HG03342 (cell line): ENCODE measurements around the gene CNPY2.
"Not testable (repeated sequence)": the region's sequence is repeated elsewhere in the genome, so short reads cannot be mapped to it uniquely, and the experiment has no call there.

ENCODE experiments used
- ATAC-seq: cut with Tn5 transposase; IDR thresholded peaks from one replicate; pipeline ENCODE4 v1.9.1; 2021; ENCODE audit warnings: mild to moderate bottlenecking, moderate library complexity; ENCODE audit not compliant: unreplicated experiment

CNPY2 gene

DNA sequence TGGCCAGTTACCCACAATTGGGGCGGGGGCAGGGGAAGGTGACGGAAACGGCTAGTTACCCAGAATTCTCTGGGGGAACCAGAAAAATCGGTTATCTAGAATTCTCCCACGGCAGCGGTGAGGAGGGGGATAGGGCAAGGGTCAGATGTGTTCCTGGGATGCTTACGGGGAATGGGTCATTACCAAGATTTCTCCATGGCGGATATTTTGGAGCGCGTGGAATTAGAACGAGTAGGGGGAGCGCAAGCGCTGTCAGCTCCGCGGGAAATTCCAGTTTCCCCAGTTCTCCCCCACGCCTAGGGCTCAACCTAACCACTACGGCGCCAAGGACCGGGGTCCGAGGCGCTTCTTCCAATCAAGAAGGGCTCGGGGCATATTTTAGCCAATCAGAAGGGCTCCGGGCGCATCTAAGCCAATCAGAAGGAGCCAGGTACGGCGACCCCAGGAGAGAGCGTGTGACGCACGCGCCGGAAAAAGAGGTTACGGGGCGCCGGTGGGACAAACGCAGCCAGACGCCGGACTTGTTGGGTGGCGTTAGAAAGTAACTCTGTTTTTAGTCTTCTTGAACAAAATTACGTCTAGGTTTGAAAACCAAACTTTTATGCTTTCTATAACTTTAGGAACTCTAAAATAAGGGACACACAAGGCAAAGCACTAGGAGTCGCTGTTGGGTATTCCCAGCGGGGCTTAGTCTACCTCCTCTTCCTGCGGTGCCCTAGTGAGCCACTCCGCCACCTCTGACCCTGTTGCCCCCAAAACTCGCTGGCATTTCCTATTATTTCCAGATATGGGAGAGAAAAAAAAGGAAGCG lies 18.1 kb upstream of the CNPY2 start, which contains the start of gene PAN2:
Gene PAN2 (minus strand): TSS at position 322 of the 811 bp plus-strand sequence. CDS start 906 bp downstream, outside the sequence.
- peak; percentile 87 for ATAC-seq

DNA sequence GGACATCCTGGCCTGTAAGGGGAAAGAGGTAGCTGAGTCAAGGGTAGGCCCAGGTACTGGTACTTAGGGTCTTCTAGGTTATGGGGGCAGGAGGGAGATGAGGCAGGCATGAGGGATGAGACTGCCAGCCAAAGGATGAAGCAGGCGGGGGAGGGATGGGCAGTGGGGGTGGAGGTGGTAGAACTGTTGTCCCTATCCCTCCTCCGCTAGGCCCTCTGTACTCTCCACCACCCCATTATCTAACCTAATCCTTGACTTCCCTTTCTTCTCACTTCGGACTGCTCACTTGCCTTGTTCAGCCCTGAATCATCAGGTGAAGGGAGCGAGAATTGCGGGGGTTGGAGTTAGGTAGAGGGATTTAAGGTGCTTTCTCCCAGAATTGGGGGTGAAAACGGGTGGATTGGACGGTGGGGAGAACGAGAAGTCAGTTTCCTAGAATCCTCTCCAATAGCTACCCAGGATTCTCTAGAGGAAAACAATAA lies 17.4 kb upstream of the CNPY2 start:
- ATAC-seq: no peak

DNA sequence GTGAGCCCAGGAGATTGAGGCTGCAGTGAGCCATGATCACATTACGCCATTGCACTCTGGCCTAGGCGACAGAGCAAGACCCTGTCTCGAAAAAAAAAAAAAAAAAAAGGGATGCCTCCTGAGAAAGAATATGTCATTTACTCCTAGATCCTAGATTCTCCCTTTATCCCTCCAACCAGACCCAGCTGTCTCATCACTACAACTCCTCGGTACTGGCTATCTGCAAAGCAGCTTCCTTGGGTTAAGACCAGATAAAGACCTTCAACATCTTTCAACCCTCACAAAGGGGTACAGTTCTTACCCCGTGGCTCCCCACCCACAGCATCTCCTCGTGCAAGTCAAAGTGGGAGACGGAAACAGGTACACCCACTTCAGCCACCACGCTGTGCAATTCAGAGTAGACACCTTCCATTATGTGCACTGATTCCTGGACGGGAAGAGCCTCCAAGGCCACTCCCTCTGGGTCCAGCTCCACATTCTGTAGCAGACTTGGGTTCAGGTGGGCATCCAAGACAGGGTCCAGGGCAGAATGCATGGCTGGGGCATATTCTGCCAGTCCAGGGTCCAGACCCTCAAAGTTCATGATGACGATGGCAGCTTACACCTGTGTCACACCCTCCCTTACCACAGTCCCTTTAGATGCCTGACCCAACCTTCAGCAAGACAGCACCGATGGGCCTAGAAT lies 16.9 kb upstream of the CNPY2 start:
- ATAC-seq: no peak

DNA sequence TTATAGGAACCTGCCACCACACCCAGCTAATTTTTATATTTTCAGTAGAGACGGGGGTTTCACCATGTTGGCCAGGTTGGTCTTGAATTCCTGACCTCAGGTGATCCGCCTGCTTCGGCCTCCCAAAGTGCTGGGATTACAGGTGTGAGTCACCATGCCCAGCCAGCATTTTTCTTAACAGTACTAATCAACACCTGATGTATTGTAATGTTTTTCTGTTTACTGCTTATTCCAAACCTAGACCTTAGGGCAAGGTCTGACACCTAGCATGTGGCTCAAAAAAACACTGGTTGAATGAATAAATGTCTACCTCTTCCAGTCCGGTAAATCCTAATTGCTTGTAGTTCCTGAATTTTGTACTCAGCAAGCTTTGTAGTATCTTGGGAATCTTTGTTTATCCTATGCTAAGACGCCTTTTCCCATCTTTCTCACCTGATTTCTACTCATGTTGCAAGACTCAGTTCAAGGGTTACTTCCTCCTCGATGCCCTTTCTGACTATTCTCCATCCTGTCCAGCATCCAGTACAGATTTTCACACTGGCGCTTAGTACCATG lies 15.2 kb upstream of the CNPY2 start:
- no peak for ATAC-seq

DNA sequence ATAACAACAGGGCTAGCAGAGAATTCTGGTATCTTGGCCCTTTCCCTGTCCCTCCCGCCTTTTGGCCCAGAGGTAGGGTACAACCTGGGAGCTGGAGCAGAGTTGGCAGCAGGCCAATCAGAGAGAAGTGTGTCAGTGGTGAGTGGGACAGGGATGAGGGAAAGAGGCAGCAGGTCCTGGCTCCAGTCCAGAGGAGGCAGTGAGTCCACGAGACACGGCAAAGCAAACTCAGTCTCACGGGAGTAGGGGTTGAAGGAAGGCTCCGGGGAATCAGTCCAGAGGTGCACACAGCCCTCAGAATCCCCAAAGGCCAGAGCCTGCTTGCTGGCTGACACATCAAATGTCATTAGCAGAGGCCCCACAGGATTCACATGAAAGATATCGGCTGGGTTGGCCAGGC lies 10.7 kb upstream of the CNPY2 start:
- no peak for ATAC-seq

DNA sequence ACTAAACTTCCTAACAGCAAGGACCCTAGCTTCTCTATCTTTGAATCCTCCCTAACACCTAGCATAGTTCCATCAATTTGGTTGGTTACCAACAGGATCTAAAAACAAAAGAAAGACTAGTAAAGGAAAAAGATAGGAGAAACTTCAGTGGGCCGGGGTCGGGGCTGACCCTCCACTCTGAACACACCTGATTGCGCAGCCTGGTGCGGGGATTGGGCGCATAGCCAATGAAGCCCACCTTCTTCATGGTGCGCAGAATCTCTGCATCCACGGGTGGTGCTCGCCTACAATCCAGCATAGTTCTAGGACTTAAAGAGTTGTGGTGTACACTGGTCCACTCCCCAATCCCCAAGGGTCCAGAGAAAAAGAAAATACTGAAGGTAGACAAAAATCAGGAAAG lies 10.3 kb upstream of the CNPY2 start:
- ATAC-seq: no peak

DNA sequence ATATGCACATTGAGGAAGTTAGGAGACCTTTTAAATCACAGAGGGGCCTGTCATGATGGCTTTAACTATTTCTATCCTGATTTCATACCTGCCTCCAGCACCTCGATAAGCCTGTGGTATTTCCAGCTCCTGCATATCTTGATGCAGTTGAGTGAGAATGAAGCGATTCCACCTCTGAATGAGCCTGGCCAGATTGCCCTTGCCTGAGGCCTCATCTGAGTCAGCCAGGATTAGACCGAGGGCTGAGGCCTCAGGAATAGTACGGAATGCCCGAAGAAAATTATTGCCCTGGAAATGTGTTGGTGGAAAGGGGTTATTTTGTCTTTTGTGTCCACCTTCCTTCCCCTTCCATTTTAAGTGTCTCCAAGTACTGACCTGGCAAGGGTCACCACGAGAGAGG lies 8.4 kb upstream of the CNPY2 start:
- no peak for ATAC-seq

DNA sequence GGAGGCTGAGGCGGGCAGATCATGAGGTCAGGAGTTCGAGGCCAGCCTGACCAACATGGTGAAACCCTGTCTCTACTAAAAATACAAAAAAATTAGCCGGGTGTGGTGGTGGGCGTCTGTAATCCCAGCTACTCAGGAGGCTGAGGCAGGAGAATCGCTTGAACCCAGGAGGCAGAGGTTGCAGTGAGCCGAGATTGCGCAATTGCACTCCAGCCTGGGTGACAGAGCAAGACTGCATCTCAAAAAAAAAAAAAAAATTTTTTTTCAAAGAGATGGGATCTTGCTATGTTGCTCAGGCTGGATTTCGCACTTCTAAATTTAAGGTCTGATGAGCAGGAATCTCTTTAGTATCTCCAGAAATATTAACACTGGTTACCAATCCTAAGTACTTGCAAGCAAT lies 5.8 kb upstream of the CNPY2 start:
- not testable (repeated sequence) for ATAC-seq

DNA sequence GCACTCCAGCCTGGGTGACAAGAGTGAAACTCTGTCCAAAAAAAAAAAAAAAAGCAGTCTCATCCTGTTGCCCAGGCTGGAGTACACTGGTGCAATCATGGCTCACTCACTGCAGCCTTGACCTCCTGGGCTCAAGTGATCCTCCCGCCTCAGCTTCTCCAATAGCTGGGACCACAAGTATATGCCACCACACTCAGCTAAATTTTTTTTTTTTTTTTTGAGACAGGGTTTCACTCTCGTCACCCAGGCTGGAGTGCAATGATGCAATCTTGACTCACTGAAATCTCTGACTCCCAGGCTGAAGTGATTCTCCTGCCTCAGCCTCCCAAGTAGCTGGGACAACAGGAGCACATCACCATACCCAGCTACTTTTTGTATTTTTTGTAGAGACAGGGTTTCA lies 5.2 kb upstream of the CNPY2 start:
- ATAC-seq: no peak

DNA sequence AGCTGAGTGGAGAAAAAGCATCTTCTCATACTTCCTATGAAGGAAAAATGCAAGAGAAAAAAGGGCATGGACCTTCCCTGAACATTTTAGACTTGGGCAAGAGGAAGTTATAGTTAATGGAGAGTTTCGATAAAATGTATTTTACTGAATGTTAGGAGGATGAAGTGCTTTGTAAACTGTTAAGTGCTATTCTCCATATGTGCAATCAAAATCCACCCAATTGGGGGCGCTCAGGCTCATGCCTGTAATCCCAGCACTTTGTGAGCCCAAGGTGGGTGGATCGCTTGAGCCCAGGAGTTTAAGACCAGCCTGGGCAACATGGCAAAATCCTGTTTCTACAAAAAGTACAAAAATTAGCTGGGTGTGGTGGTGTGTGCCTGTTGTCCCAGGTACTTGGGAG lies 1.9 kb upstream of the CNPY2 start:
- no peak for ATAC-seq

DNA sequence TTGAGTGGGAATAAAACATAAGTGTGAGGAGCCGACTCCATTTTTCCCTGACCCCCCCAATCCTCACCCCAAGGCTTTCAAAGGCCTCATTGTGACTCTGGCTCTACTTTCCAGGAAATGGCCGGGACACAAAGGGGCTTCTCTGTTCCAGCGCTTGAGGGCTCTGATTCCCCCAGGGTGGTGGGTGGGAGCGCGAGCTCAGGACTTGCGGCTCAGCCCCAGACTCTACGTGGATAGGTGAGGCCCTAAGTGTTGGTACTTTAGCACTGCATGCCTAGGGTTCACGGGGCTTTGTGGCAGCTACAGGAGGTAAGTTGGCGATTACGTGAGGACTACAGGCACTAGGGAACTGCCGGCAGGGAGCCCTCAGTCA lies 553 bp downstream of the CNPY2 start:
- no peak for ATAC-seq

DNA sequence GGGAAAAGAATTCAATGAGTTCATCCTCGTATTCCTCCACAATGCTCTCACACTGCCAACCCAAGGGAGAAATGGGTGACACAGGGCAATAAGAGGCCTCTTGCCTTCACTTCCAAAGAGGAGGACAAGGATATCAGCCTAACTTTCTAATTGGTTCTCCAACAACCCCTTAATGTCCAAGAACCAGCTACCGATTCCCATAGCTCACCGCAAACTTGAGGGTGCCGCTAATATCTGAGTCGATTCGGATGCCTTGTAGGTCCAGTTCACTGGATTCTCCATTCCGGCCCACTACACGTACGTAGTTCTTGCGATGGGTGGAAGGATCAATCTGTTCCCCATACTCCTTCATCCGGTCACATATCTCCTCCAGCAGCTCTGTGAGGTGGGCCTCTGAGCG lies 4.8 kb downstream of the CNPY2 start:
- no peak for ATAC-seq

DNA sequence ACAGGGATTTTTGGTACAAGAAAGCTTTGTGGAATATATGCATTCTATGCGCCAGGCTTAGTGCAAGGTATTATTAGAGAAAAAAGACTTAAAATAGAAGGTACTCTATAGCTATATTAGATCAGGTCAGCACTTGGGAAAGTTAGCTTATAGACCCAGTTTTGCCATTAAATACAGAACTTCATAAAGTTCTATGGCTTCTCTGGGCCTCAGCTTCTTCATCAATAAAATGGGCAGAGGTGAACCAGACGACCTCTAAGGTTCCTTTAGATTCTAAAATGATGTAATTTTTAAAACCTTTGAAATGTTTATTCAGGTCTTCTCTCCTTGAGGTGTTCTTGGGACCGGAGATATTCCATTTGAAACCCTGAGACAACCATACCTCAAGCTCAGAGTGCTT lies 7.1 kb downstream of the CNPY2 start:
- ATAC-seq: no peak

DNA sequence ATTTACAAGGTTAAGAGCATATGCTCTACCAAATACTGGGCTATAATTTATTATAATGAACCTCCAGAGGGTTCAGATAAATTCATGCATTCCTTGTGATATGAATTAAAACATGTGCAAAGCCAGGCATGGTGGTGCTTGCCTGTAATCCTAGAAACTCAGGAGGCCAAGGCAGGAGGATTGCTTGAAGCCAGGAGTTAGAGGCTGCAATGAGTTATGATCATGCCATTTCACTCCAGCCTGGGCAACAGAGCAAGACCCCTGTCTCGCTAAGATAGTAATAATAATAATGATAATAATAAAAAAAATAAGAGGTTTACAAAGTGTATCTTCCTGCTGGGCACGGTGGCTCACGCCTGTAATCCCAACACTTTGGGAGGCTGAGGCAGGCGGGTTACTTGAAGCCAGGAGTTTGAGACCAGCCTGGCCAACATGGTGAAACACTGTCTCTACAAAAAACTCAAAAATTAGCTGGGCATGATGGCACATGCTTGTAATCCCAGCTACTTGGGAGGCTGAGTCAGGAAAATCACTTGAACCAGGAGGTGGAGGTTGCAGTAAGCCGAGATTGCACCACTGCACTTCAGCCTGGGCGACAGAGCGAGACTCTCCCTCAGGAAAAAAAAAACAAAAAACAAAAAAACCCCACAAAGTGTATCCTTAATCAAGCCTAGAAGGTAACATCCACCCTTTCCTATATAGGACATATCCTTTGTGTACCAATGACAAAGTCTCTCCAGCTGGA lies 8.4 kb downstream of the CNPY2 start:
- ATAC-seq: no peak

DNA sequence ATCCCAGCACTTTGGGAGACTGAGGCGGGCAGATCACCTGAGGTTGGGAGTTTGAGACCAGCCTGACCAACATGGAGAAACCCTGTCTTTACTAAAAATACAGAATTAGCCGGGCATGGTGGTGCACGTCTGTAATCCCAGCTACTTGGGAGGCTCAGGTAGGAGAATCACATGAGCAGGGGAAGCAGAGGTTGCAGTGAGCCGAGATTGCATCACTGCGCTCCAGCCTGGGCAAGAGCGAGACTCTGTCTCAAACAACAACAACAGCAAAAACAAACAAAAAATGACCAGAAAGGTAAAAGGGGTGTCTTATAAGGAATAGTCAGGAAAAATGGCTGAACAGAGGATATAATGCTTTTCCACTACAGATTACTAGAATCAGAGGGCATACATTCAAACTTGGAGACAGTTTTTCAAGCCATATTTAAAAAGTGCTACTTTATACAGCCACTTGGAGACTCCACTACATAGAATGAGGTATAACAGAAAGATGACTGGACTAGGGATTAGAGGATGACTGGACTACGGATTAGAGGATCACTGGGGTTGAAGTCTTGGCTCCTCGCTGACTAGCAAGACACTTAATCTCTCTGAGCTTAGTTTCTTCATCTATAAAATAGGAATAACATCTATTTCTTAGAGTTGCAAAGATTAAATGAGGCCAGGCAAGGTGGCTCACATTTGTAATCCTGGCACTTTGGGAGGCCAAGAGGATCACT lies 10.8 kb downstream of the CNPY2 start:
- ATAC-seq: no peak

DNA sequence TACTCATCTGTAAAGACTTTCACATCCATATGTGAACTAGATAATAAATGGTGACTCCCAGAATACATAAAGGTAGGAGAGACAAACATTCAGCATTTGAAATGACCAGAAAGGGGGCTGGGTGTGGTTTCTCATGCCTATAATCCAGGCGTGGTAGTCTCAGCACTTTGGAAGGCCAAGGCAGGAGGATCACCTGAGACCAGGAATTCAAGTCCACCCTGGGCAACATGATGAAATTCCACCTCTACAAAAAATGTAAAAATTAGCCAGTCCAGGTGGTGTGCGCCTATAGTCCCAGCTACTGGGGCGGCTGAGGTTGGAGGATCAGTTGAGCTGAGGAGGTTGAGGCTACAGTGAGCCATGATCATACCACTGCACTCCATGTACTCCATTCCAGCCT lies 11.5 kb downstream of the CNPY2 start:
- no peak for ATAC-seq

DNA sequence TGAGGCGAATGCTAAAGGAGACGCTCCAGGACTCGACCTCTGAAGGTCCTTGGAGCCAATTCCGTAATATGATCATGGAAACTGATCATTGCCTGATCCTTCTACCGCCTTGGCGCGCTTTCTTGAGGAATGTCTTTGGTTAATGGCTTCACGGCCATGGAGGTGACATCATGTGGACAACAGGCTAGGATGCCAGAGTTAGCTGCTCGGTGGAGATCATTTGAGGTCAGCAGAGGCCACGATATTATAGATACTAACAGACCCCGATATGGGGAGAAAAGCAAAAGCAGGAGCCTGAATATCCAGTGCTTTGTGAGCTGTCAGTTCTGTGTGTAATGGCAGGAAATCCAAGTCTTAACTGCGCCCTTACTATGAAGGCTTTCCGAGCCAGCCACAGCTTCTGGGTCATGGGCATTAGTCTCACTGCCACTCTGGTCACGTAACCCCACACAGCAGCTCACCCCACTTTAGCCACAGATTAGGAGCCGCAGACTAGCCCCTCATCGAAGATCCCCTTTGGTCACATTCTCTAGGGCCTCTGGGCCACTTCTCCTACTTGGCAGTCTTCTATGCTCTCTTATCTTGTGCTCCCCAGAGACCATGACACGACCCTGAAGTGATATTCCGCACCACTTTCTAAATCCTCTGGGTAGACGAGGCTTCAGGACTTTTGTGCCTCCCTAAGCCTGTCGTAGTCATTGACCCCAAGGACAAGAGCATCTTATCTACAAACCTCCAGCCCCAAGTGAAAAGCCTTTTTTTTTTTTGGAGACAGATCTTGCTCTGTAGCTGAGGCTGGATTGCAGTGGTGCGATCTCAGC lies 14.9 kb downstream of the CNPY2 start:
- ATAC-seq: no peak

DNA sequence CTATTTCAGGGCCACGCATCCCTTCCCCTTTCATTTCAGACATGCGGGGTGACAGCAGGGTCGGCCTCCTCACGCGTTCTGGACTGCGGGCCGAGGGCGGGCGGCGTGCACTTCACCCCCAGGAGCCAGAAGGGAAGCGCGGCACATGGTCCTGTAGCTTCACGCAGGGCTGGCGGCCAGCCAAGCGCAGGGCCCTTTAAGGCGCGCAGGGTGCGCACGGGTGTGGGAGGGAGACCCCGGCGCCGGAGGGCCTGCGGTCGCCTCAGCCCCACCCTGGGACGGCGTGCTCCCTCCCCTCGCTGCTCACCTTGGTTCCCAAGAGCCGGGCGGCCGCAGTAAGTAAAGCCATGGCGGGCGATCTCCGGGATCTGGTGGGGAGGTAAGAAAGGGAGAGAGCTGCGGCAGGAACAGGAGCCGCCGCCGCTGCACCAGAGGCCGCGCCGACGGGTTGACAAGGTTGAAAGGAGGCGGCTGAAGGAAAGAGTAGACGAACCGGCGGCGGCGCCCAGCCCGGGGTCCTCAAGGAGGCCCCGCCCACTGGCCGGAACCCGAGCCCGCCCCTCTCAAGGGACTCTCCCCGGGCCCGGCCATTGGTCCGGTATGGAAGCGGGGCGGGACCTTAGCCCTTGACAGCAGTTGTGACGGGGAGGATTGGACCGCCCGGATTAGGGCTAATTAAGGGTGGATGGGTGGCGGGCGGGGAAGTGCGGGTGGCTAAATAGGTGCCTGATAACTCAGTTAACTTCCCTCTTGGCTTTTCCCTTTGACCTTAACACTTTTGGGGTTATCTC lies 15.7 kb downstream of the CNPY2 start, which contains the start of gene CS:
Gene CS (minus strand): TSS at position 478 of the 791 bp plus-strand sequence. CDS start 129 bp downstream, at position 349.
- peak; percentile 92 for ATAC-seq

DNA sequence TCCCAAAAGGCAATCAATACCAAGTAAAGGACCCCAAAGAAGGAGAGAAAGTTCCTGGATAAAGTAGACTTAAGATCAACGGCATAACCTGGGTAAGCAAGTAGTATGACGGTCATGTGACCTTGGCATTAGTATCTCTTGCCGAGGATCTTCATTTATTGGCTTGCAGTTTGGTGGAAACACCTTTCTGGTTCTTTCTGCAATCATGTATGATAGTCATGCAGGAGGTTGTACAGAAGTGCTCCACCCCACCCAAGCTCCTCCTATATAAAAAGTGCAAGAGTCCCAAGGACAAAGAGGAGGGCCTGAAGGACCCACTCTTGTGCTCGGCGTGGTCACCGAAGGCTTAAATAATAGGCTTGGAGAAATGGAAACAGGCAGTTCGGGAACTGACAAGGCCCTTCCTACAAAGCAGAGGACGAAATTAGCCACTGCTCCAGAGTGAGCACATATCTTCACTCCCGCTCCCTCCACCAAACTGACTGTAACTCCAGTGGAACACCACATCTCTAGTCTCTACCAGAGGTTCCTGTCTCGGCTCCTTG lies 16.4 kb downstream of the CNPY2 start:
- ATAC-seq: no peak
